Measurements from ENCODE around the gene RBM33.

DNA sequence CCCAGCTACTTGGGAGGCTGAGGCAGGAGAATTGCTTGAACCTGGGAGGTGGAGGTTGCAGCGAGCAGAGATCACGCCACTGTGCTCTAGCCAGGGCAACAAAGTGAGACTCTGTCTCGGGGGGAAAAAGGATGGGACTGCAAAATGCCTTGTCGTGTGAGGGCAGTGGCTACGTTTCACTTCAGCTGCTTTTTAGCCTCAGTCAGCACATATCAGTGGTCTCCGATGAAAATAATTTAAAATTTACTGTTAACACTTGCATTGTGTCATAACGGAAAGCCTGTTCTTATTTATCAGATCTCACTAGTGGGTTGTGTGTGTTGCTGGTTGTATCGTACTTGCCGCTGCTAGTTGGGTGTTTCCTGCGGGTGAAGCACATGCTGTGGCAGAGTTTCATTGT is 61.9 kb downstream of the RBM33 start:
- TF ChIP-seq, protein P1, sequence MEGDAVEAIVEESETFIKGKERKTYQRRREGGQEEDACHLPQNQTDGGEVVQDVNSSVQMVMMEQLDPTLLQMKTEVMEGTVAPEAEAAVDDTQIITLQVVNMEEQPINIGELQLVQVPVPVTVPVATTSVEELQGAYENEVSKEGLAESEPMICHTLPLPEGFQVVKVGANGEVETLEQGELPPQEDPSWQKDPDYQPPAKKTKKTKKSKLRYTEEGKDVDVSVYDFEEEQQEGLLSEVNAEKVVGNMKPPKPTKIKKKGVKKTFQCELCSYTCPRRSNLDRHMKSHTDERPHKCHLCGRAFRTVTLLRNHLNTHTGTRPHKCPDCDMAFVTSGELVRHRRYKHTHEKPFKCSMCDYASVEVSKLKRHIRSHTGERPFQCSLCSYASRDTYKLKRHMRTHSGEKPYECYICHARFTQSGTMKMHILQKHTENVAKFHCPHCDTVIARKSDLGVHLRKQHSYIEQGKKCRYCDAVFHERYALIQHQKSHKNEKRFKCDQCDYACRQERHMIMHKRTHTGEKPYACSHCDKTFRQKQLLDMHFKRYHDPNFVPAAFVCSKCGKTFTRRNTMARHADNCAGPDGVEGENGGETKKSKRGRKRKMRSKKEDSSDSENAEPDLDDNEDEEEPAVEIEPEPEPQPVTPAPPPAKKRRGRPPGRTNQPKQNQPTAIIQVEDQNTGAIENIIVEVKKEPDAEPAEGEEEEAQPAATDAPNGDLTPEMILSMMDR (IDR thresholded peaks at IDR 0.05): no peak
- TF ChIP-seq POLR2A (IDR thresholded peaks at IDR 0.05): no peak

Measured in thyroid gland (tissue), 4 donors.